Right lobe of liver (tissue), 4 donors: ENCODE measurements around the gene RAB3IL1.

Source experiments
- CTCF ChIP-seq, 4 donors: fragments of 200-600 bp in 3 of 4; fragments of 450-650 bp in 1 of 4; IDR thresholded peaks; one replicate each; pipeline versions ENCODE4 v1.5.1 to v1.8.0; 2016 to 2022; ENCODE audit warnings: antibody characterized with exemption in 4 of 4, mild to moderate bottlenecking in 2 of 4
- POLR2A ChIP-seq: fragments of 450-650 bp; IDR thresholded peaks from one replicate; pipeline ENCODE4 v1.6.1; 2017; ENCODE audit warnings: antibody characterized with exemption, mild to moderate bottlenecking
- donor health status: DM: no; HTN: no; CAD: no.
- donor health status: DM: no; HTN: no; CAD: no.
- donor health status: DM: no; HTN: yes; CAD: no.

GRCh38 chr11:61874853-61875252 lies 42.5 kb downstream of the RAB3IL1 start:
- TF ChIP-seq CTCF (IDR thresholded peaks at IDR 0.05): no peak
- no peak for TF ChIP-seq POLR2A
